ENCODE results near the gene FUT7.

DNA sequence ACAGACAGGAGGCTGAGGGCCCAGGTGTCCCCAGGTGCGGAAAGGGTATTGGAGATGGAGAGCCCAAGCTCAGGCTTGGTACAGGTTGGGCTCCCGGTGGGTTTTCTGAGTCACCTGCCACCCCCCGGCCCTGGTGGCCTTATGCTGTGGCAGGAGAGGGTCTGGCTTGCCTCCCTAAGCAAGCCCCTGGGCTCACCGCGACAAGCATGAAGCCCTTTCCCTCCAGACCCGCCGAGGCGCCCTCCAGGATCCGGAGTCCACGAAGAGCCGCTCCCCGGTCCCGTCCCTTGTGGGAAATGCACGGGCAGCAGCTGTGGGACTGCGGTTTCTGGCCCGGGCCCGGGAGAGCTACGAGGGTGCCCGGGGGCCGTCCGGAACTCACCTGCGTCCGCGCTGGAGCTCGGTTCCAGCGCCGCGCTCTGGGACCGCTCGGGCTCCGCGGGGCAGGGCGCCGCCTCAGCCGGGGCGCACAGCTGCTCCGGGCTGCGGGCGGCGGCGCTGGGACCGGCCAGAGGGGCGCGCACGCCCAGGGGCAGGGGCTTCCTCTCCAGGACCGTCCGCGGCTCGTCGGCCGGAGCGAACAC lies 37.7 kb upstream of the FUT7 start:
- TF ChIP-seq CTCF (IDR thresholded peaks at IDR 0.05) (peak in 1 of 6 experiments; percentile 4), POLR2A (IDR thresholded peaks at IDR 0.05) (no peak), POLR2AphosphoS5 (IDR thresholded peaks at IDR 0.05) (no peak)
